ENCODE results near the gene CDIPT. TPM values are rescaled to one million over a fixed set of nuclear protein-coding genes. Genes with fewer than 3 reads are reported as not detected.
"Not testable (repeated sequence)": the region's sequence is repeated elsewhere in the genome, so short reads cannot be mapped to it uniquely, and the experiment has no call there.

Gene CDIPT
- polyA plus RNA-seq, 1 donor, result 79.4 TPM

- no peak for DNase-seq
Observed at GRCh38 chr16:29898135-29898803, 35.2 kb upstream of the CDIPT start.

- no peak for DNase-seq
Observed at GRCh38 chr16:29897333-29897732, 34.3 kb upstream of the CDIPT start.

- no peak for DNase-seq
Observed at GRCh38 chr16:29896841-29897240, 33.8 kb upstream of the CDIPT start.

GRCh38 chr16:29894352-29894751, 31.3 kb upstream of the CDIPT start:
- no peak for DNase-seq

- DNase-seq, result no peak
Observed at GRCh38 chr16:29893553-29893952, 30.5 kb upstream of the CDIPT start.

- DNase-seq, result no peak
Observed at GRCh38 chr16:29892458-29892813, 29.4 kb upstream of the CDIPT start.

- no peak for DNase-seq
Observed at GRCh38 chr16:29891525-29892457, 28.8 kb upstream of the CDIPT start.

GRCh38 chr16:29889372-29889771, 26.3 kb upstream of the CDIPT start:
- not testable (repeated sequence) for DNase-seq

- DNase-seq, result no peak
Observed at GRCh38 chr16:29883987-29884386, 21.0 kb upstream of the CDIPT start.

- DNase-seq, result no peak
Observed at GRCh38 chr16:29881050-29881449, 18.0 kb upstream of the CDIPT start.

GRCh38 chr16:29878172-29878571, 15.1 kb upstream of the CDIPT start:
- no peak for DNase-seq

- DNase-seq, result no peak
Observed at GRCh38 chr16:29877266-29877961, 14.4 kb upstream of the CDIPT start.

GRCh38 chr16:29876594-29877249, 13.7 kb upstream of the CDIPT start:
- no peak for DNase-seq

GRCh38 chr16:29876217-29876593, 13.2 kb upstream of the CDIPT start:
- no peak for DNase-seq

GRCh38 chr16:29875206-29875605, 12.2 kb upstream of the CDIPT start:
- no peak for DNase-seq

- DNase-seq, result no peak
Observed at GRCh38 chr16:29873319-29873718, 10.3 kb upstream of the CDIPT start.

GRCh38 chr16:29871822-29872546, 9.0 kb upstream of the CDIPT start:
- DNase-seq, result no peak

GRCh38 chr16:29869067-29869466, 6.0 kb upstream of the CDIPT start:
- not testable (repeated sequence) for DNase-seq

GRCh38 chr16:29868396-29869009, 5.5 kb upstream of the CDIPT start:
- no peak for DNase-seq

GRCh38 chr16:29864205-29864604, 1.2 kb upstream of the CDIPT start:
- DNase-seq, result no peak

GRCh38 chr16:29863669-29863984, 601 bp upstream of the CDIPT start:
- DNase-seq, result no peak

Measured in left kidney (tissue), 2 donors.